NB4 (cell line): Measurements from ENCODE around the gene LIN28A.
"Not testable (repeated sequence)": the region's sequence is repeated elsewhere in the genome, so short reads cannot be mapped to it uniquely, and the experiment has no call there.

ENCODE experiments used
- DNase-seq: peaks from one replicate; pipeline ENCODE4 v3.0.0; 2010; ENCODE audit warnings: low read depth
- H3K4me3 ChIP-seq: one replicate; pipeline ENCODE4 v1.5.1; 2011; ENCODE audit warnings: mild to moderate bottlenecking, low read depth, low read length, moderate library complexity
- CTCF ChIP-seq: IDR thresholded peaks from one replicate; pipeline ENCODE4 v1.5.1; 2012; ENCODE audit warnings: low read depth, low read length
- MAX ChIP-seq: IDR thresholded peaks from 2 replicates; pipeline ENCODE4 v1.6.1; 2011; ENCODE audit warnings: low read depth, low read length
- MYC ChIP-seq: IDR thresholded peaks from 2 replicates; pipeline ENCODE4 v1.6.1; 2011; ENCODE audit warnings: low read depth, low read length
- POLR2A ChIP-seq: IDR thresholded peaks from 2 replicates; pipeline ENCODE4 v1.6.1; 2011; ENCODE audit warnings: mild to moderate bottlenecking; ENCODE audit not compliant: insufficient read length; ENCODE audit errors: extremely low read depth

LIN28A gene

GRCh38 chr1:26368006-26368405 is 42.6 kb upstream of the LIN28A start:
- DNase-seq, result no peak
- H3K4me3 ChIP-seq, result no peak overlapping the region
- TF ChIP-seq MYC (no peak), CTCF (no peak), POLR2A (no peak), MAX (no peak)

- DNase-seq, result no peak
- no peak overlapping the region for H3K4me3 ChIP-seq
- no peak for TF ChIP-seq MAX
- no peak for TF ChIP-seq CTCF
- TF ChIP-seq POLR2A, result no peak
- no peak for TF ChIP-seq MYC
These were observed 42.1 kb upstream of the LIN28A start for GRCh38 chr1:26368486-26368885.

- TF ChIP-seq MYC (no peak), MAX (no peak), POLR2A (no peak), CTCF (no peak)
- DNase-seq, result peak; percentile 52
- no peak overlapping the region for H3K4me3 ChIP-seq
These were observed 39.8 kb upstream of the LIN28A start for GRCh38 chr1:26370591-26371382.

GRCh38 chr1:26372039-26372438 is 38.6 kb upstream of the LIN28A start:
- H3K4me3 ChIP-seq, result no peak overlapping the region
- TF ChIP-seq MYC (no peak), CTCF (no peak), POLR2A (no peak), MAX (no peak)
- peak; percentile 31 for DNase-seq

- DNase-seq, H3K4me3 ChIP-seq: not testable (repeated sequence)
These were observed 38.0 kb upstream of the LIN28A start, which contains the start of gene ZNF683 for GRCh38 chr1:26372611-26373010. ZNF683 (minus strand) TSS chr1:26372750; CDS start chr1:26368571, 4,179 bp downstream.

- DNase-seq, result no peak
- H3K4me3 ChIP-seq, result no peak overlapping the region
- TF ChIP-seq POLR2A (no peak), MYC (no peak), CTCF (no peak), MAX (no peak)
These were observed 37.3 kb upstream of the LIN28A start for GRCh38 chr1:26373281-26373680.
